Hematopoietic multipotent progenitor cell (in vitro differentiated cells): ENCODE data around the gene USP31. TPM values are rescaled to one million over a fixed set of nuclear protein-coding genes. Genes with fewer than 3 reads are reported as not detected.
A peak's percentile ranks its signal among the peaks of the same experiment; 100 is the strongest.

Experiments used
- DNase-seq, 3 donors: peaks; one replicate each; pipeline ENCODE4 v3.0.0-alpha.2; 2011 to 2015; ENCODE audit warnings: low read depth in 2 of 3, low spot score in 2 of 3
- total RNA-seq: library from RNA; depleted of rRNA; stranded (reverse); fragments of >200 nt; gene quantifications from one replicate; pipeline ENCODE4 v1.2.3, GENCODE V29; 2012

Gene USP31, protein sequence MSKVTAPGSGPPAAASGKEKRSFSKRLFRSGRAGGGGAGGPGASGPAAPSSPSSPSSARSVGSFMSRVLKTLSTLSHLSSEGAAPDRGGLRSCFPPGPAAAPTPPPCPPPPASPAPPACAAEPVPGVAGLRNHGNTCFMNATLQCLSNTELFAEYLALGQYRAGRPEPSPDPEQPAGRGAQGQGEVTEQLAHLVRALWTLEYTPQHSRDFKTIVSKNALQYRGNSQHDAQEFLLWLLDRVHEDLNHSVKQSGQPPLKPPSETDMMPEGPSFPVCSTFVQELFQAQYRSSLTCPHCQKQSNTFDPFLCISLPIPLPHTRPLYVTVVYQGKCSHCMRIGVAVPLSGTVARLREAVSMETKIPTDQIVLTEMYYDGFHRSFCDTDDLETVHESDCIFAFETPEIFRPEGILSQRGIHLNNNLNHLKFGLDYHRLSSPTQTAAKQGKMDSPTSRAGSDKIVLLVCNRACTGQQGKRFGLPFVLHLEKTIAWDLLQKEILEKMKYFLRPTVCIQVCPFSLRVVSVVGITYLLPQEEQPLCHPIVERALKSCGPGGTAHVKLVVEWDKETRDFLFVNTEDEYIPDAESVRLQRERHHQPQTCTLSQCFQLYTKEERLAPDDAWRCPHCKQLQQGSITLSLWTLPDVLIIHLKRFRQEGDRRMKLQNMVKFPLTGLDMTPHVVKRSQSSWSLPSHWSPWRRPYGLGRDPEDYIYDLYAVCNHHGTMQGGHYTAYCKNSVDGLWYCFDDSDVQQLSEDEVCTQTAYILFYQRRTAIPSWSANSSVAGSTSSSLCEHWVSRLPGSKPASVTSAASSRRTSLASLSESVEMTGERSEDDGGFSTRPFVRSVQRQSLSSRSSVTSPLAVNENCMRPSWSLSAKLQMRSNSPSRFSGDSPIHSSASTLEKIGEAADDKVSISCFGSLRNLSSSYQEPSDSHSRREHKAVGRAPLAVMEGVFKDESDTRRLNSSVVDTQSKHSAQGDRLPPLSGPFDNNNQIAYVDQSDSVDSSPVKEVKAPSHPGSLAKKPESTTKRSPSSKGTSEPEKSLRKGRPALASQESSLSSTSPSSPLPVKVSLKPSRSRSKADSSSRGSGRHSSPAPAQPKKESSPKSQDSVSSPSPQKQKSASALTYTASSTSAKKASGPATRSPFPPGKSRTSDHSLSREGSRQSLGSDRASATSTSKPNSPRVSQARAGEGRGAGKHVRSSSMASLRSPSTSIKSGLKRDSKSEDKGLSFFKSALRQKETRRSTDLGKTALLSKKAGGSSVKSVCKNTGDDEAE (N-terminal part only)
- 1.6 TPM for total RNA-seq

GRCh38 chr16:23149267-23149992 lies at the start of gene USP31:
USP31 (minus strand) TSS chr16:23149452; CDS start chr16:23149270, 182 bp downstream.
- DNase-seq, result peak; percentile 76 to 91 (median 87)

DNA sequence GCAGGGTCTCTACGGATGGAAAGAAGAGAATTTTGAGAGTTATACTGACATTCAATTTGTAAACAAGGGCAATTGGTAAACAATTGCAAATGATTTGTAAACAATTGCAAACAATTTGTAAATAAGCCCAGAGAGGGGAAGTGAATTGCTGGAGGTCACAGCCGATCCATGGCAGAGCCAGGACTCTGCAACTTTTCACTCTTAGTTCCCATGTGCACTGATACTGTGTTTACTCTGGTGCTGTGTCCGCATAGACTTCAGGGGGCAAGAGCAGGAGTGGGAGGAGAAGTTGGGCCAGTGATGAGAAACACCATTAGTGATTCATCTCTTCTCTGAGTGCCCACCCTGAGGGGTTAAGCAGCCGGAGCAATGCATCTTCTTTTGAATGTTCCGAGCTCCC lies 47.3 kb upstream of the USP31 start:
- DNase-seq, result no peak

DNA sequence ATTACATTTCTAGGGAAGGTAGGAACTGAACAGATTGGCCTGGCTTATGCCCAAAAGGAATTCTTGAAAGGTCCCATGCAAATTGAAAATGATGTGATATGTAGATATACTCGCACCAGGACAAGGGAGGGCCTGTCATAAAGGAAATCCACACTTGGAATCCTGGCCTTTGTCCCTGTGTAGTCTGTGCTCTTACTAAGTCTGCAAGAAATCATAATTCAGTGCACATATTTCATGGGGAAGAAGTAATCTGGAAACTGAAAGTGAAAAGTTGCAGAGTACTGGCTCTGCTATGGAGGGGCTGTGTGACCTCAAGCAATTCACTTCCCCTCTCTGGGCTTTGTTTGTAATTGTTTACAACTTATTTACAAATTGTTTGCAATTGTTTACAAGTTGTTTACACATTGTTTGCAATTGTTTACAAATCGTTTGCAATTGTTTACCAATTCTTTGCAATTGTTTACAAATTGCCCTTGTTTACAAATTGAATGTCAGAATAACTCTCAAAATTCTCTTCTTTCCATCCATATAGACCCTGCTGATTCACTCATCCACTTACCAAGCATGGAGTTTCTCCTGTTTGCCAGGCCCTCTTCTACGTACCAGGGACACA lies 46.2 kb upstream of the USP31 start:
- DNase-seq, result no peak

- no peak for DNase-seq
Observed at GRCh38 chr16:23194497-23195221, 45.4 kb upstream of the USP31 start.

GRCh38 chr16:23188911-23189310 lies 39.7 kb upstream of the USP31 start:
- DNase-seq, result no peak

GRCh38 chr16:23187341-23187740 lies 38.1 kb upstream of the USP31 start:
- DNase-seq, result no peak

DNA sequence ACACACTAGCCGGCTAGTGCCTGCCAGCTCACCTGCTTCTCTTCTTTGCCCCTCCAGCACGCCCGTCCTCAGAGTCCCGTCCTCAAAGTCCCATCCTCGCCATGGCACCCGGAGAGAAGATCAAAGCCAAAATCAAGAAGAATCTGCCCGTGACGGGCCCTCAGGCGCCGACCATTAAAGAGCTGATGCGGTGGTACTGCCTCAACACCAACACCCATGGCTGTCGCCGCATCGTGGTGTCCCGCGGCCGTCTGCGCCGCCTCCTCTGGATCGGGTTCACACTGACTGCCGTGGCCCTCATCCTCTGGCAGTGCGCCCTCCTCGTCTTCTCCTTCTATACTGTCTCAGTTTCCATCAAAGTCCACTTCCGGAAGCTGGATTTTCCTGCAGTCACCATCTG lies 36.9 kb upstream of the USP31 start:
- DNase-seq, result no peak

DNA sequence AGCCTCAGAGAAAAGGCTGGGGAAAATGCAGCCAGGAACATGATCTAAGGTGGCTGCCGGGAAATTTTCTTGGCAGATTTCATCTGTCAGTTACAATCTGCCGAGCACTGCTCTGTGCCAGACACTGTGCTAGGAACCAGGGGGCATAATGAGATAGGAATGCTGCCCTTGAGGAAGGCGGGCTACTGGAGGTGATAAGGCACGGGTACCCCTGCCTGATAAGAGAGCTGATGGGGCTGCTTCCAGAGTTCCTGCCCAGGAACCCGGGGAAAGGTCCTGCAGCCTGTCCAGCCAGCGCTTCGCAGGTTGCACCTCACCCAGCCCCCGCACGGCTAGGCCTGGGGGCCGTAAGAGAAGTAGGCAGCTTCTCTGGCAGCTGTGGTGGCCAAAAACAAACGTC lies 36.4 kb upstream of the USP31 start:
- no peak for DNase-seq

DNA sequence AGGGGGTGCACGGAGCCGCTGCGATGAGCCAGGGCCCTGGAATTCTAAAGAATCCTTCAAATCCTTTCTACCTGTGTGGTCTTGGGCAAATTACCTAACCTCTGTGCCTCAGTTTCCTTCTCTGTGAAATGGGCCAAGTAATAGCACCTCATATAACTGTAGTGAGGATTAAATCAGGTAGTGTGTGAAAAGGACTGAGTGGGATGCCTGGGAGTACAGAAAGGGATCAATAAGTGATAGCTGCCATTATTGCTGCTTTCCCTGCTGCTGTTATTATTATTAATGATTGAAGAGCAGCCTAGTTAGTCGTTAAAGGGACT lies 34.3 kb upstream of the USP31 start:
- no peak for DNase-seq

GRCh38 chr16:23182679-23183542 lies 33.7 kb upstream of the USP31 start, which contains the start of gene SCNN1G:
SCNN1G (plus strand) TSS chr16:23182745; CDS start chr16:23186272, 3,527 bp downstream.
- DNase-seq, result peak in 2 of 3 donors; percentile 5 to 6

- DNase-seq, result peak; percentile 36 to 76 (median 75)
Observed at GRCh38 chr16:23182206-23182678, 33.0 kb upstream of the USP31 start.

DNA sequence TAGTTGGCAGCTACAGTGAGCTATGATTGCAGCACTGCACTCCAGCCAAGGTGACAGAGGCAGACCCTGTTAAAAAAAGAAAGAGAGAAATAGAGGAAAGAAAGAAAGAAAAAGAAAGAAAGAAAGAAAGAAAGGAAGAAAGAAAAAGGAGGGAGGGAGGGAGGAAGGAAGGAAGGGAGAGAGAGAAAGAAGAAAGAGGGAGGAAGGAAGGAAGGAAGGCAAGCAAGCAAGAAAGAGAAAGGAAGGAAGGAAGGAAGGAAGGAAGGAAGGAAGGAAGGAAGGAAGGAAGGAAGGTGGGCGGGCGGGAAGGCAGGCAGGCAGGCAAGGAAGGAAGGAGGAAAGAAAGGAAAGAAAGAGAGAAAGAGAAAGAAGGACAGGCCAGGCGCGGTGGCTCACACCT lies 32.3 kb upstream of the USP31 start:
- DNase-seq, result no peak

DNA sequence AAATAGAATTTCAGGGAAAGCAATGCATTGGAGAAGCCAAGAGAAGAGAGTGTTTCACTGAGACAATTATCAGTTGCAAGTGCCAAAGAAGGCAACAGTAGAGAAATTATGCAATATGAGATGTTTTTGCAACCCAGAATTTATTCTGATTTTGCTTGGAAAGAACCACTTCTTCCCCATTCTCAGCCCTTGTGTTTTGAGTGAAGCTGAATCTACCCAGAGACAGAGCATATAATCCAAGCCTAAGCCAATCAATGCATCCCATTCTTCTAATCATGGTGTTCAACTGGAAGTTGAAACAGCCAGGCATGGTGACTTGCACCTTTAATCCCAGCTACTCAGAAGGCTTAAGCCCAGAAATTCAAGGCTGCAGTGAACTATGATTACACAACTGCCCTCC lies 26.4 kb upstream of the USP31 start:
- no peak for DNase-seq

GRCh38 chr16:23174622-23175021 lies 25.4 kb upstream of the USP31 start:
- DNase-seq, result peak in 1 of 3 donors; percentile 26

DNA sequence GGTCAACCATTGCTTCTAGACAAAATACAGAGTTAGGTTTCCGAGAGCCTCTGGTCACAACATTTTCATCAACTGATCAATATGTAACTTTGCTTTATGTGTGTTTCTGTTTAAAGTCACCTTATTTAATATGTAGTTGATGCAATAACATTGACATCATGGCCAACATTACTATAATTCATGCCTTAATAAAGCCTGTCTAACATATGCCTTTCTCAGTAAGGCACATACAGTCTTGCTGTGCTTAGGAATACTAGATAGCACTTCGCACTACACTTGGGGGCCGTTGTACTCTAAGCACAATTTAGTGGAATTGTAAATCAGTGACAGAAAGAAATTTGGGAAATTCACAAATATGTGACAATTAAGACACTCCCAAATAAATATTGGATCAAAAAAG lies 23.7 kb upstream of the USP31 start:
- DNase-seq, result no peak

DNA sequence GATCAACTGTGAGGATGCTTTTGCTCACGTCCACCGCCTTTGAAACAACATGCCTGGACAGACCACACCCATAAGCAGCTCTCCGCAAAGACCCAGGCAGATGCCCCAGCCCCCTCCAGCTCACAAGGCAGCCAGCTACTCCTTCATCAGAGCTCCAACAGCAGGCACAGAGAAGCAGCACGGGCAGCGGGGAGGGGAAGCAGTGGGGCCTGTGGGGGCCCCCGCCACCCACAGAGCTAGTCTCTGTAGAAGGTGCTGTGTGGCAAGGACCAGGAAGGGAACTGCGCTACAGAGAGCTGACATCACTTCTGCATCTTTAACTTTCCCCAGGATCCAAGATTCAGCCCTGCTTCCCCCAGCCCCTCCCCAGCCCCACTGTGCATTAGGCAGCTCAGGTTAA lies 23.3 kb upstream of the USP31 start:
- DNase-seq, result no peak

DNA sequence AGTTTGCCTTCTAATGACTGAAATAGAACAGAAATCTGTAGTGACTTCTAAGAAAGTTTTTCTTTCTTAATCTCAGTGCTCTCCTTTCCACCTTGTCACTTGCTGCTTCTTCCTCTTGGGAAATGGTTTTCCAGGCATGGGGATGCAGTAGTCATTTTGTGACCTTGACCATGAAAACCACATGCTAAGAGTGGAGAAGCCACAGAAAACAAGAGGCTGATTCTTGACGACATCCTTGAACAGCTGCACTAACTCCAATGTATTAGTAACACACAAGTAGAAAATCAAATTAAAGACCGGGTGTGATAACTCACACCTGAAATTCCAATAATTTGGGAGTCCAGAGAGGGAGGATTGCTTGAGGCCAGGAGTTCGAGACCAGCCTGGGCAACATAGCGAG lies 15.5 kb upstream of the USP31 start:
- DNase-seq, result no peak

DNA sequence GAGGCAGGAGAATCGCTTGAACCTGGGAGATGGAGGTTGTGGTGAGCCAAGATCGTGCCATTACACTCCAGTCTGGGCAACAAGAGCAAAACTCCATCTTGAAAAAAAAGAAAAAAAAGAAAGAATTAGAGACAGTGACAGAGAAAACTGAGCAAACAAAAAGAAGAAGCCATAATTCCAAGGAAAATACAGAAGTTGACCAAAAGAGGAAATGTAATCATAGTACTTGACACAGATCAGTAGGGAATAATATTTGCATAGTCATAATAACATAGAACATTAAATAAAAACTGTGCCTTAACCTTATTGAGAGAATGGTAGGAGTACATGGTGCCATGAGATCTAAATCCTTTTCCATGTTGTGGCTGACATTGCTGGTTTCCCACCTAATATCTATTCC lies 14.7 kb upstream of the USP31 start:
- DNase-seq, result no peak
